ENCODE results near the gene MIB2. TPM values are rescaled to one million over a fixed set of nuclear protein-coding genes. Genes with fewer than 3 reads are reported as not detected.

The MIB2 gene
- total RNA-seq, 1 donor from 2014 or later = 7.5 TPM

GRCh38 chr1:1629430-1630190 is 14.3 kb downstream of the MIB2 start:
- Mint-ChIP-seq H3K27me3 (ENCODE audit: insufficient read depth, low read depth) (peaks cover 6% of the 10 kb centered on the region), H3K4me1 (peaks cover 2% of the 10 kb centered on the region), H3K9me3 (no peaks in the 10 kb centered on the region), H3K4me3 (no peak overlapping the region), H3K27ac (no peak overlapping the region), H3K36me3 (no peaks in the 10 kb centered on the region)
- Histone ChIP-seq H3K4me2 (no peak overlapping the region), H3K4me1 (peaks cover 4% of the 10 kb centered on the region), H4K20me1 (ENCODE audit: low read depth) (peaks cover 14% of the 10 kb centered on the region), H3K79me2 (ENCODE audit: low read depth) (no peaks in the 10 kb centered on the region), H2AFZ (replicated peaks) (no peak overlapping the region), H3K4me3 (no peak overlapping the region), H3F3A (ENCODE audit: low read depth) (peaks cover 4% of the 10 kb centered on the region), H3K9ac (no peak overlapping the region), H3K9me3 (ENCODE audit: low read depth) (no peaks in the 10 kb centered on the region), H3K36me3 (no peaks in the 10 kb centered on the region), H3K27ac (no peak overlapping the region), H3K27me3 (peaks cover 38% of the 10 kb centered on the region)
- no peak for TF ChIP-seq CTCF (IDR thresholded peaks at IDR 0.05)
- TF ChIP-seq EZH2 (IDR thresholded peaks at IDR 0.05) = no peak
- TF ChIP-seq EZH2phosphoT487 (IDR thresholded peaks at IDR 0.05) = no peak
- DNase-seq (ENCODE audit: low spot score) = no peak

- Histone ChIP-seq H3K27me3 (peaks cover 38% of the 10 kb centered on the region), H3K4me2 (peak overlapping the region; percentile 31), H3K36me3 (no peaks in the 10 kb centered on the region), H2AFZ (replicated peaks) (no peak overlapping the region), H3K9ac (no peak overlapping the region), H3K4me1 (peaks cover 4% of the 10 kb centered on the region), H3K79me2 (ENCODE audit: low read depth) (no peaks in the 10 kb centered on the region), H3K27ac (no peak overlapping the region), H3K4me3 (no peak overlapping the region), H4K20me1 (ENCODE audit: low read depth) (peaks cover 14% of the 10 kb centered on the region), H3F3A (ENCODE audit: low read depth) (peaks cover 4% of the 10 kb centered on the region), H3K9me3 (ENCODE audit: low read depth) (no peaks in the 10 kb centered on the region)
- H3K4me1 Mint-ChIP-seq = peaks cover 2% of the 10 kb centered on the region
- DNase-seq (ENCODE audit: low spot score) = peak; percentile 78
- TF ChIP-seq EZH2 (IDR thresholded peaks at IDR 0.05) = peak; percentile 73
- TF ChIP-seq CTCF (IDR thresholded peaks at IDR 0.05) = no peak
- TF ChIP-seq EZH2phosphoT487 (IDR thresholded peaks at IDR 0.05) = peak; percentile 30
- H3K4me3 Mint-ChIP-seq = no peak overlapping the region
- peaks cover 6% of the 10 kb centered on the region for H3K27me3 Mint-ChIP-seq (ENCODE audit: insufficient read depth, low read depth)
- no peak overlapping the region for H3K27ac Mint-ChIP-seq
- no peaks in the 10 kb centered on the region for H3K9me3 Mint-ChIP-seq
- H3K36me3 Mint-ChIP-seq = no peaks in the 10 kb centered on the region
Measured at GRCh38 chr1:1630191-1630964, 15.1 kb downstream of the MIB2 start.

- peaks cover 4% of the 10 kb centered on the region for H3K4me1 ChIP-seq
- no peaks in the 10 kb centered on the region for H3K36me3 Mint-ChIP-seq
- H2AFZ ChIP-seq (replicated peaks) = no peak overlapping the region
- H3K4me3 ChIP-seq = peak overlapping the region; percentile 45
- no peak overlapping the region for H3K27ac Mint-ChIP-seq
- H3K9me3 Mint-ChIP-seq = no peaks in the 10 kb centered on the region
- peaks cover 4% of the 10 kb centered on the region for H3F3A ChIP-seq (ENCODE audit: low read depth)
- H3K27ac ChIP-seq = no peak overlapping the region
- H3K36me3 ChIP-seq = no peaks in the 10 kb centered on the region
- H4K20me1 ChIP-seq (ENCODE audit: low read depth) = peaks cover 14% of the 10 kb centered on the region
- no peak overlapping the region for H3K9ac ChIP-seq
- H3K4me1 Mint-ChIP-seq = peaks cover 2% of the 10 kb centered on the region
- H3K9me3 ChIP-seq (ENCODE audit: low read depth) = no peaks in the 10 kb centered on the region
- H3K4me3 Mint-ChIP-seq = peak overlapping the region; percentile 33
- peak overlapping the region; percentile 80 for H3K4me2 ChIP-seq
- TF ChIP-seq CTCF (IDR thresholded peaks at IDR 0.05) (no peak), EZH2 (IDR thresholded peaks at IDR 0.05) (peak; percentile 78), EZH2phosphoT487 (IDR thresholded peaks at IDR 0.05) (peak; percentile 44)
- H3K79me2 ChIP-seq (ENCODE audit: low read depth) = no peaks in the 10 kb centered on the region
- peaks cover 38% of the 10 kb centered on the region for H3K27me3 ChIP-seq
- peak; percentile 59 for DNase-seq (ENCODE audit: low spot score)
- peaks cover 6% of the 10 kb centered on the region for H3K27me3 Mint-ChIP-seq (ENCODE audit: insufficient read depth, low read depth)
Measured at GRCh38 chr1:1630965-1631781, 15.9 kb downstream of the MIB2 start.

All from neural progenitor cell (in vitro differentiated cells).